ENCODE results near the gene DLG2. TPM values are rescaled to one million over a fixed set of nuclear protein-coding genes. Genes with fewer than 3 reads are reported as not detected.

Gene DLG2
- total and polyA plus RNA-seq, 2 of the 4 experiments (the other 2 are of a cell fraction): 0.31 to 0.36 TPM

DNA sequence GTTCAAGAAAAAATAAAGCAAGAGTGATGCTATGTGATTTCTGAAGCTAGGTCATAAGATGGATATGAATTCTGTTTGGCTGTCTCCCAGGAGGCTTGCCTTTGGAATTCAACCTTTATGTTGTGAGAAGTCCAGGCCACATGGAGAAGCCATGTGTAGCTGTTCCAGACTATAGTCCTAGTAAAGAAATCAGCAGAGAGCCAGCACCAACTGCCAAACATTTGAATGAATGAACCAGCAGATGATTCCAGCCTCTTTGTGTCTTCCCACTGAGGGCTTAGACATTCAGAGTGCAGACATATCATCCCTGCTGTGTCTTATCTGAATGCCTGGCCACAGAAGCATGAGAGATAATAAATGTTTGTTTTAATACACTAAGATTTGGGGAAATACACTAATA is 1150.6 kb downstream of the DLG2 start:
- no peak overlapping the region for H2BK20ac ChIP-seq (ENCODE audit: low read depth, low read length)
- H2BK5ac ChIP-seq (ENCODE audit: low read depth, low read length, poor library complexity, severe bottlenecking): no peak overlapping the region
- no peak overlapping the region for H4K5ac ChIP-seq (ENCODE audit: low read depth, low read length)
- no peak overlapping the region for H2AK5ac ChIP-seq (ENCODE audit: low read depth, low read length)
- H4K8ac ChIP-seq (ENCODE audit: low read depth in 2 of 2, low read length in 2 of 2): no peak overlapping the region
- H3K4me1 ChIP-seq (ENCODE audit: control insufficient read depth, insufficient read depth, low read length): no peaks in the 10 kb centered on the region
- no peak overlapping the region for H3K9ac ChIP-seq (ENCODE audit: low read depth, low read length)
- H3K9me3 ChIP-seq (ENCODE audit: control insufficient read depth, insufficient read depth, low read length): no peaks in the 10 kb centered on the region
- H3K36me3 ChIP-seq (ENCODE audit: control insufficient read depth, insufficient read depth, low read length): no peaks in the 10 kb centered on the region
- CTCF ChIA-PET: no interaction called here
- no peaks in the 10 kb centered on the region for H3K79me1 ChIP-seq (ENCODE audit: low read depth in 1 of 2, low read length in 2 of 2)
- H3K4me3 ChIP-seq (ENCODE audit: insufficient read depth, low read depth, low read length): no peak overlapping the region
- intact Hi-C loops (cut with micrococcal nuclease) (no loop called here), dilution Hi-C loops (cut with HindIII; ENCODE audit: low sequenced_read_pairs, unreplicated experiment) (no loop called here), in situ Hi-C loops (cut with MboI; ENCODE audit: low sequenced_read_pairs) (no loop called here)
- DNase-seq: no peak
- no peak overlapping the region for H3K23ac ChIP-seq (ENCODE audit: low read depth, low read length)
- no peaks in the 10 kb centered on the region for H3K27me3 ChIP-seq (ENCODE audit: control insufficient read depth, insufficient read depth, low read length)
- no peak overlapping the region for H3K14ac ChIP-seq (replicated peaks; ENCODE audit: low read depth, low read length)
- H2AFZ ChIP-seq (replicated peaks; ENCODE audit: low read length, poor library complexity): no peak overlapping the region
- H4K20me1 ChIP-seq (ENCODE audit: insufficient read depth, low read length): no peaks in the 10 kb centered on the region
- H3K4ac ChIP-seq (ENCODE audit: low read depth, low read length): no peak overlapping the region
- no peak overlapping the region for H2BK15ac ChIP-seq (ENCODE audit: low read depth, low read length)
- H4K91ac ChIP-seq (ENCODE audit: insufficient read depth, low read depth, low read length): no peak overlapping the region
- no peak overlapping the region for H3K18ac ChIP-seq (ENCODE audit: low read depth, low read length)
- H2BK120ac ChIP-seq (ENCODE audit: low read depth, low read length): no peak overlapping the region
- no peak overlapping the region for H3K56ac ChIP-seq (ENCODE audit: extremely low read depth, insufficient read depth, low read length)
- no peaks in the 10 kb centered on the region for H3K9me1 ChIP-seq (ENCODE audit: insufficient read depth, low read length)
- POLR2A ChIA-PET (ENCODE audit: unreplicated experiment): no interaction called here
- no peak overlapping the region for H2AK9ac ChIP-seq (replicated peaks; ENCODE audit: low read depth, low read length, poor library complexity)
- no peak overlapping the region for H3K4me2 ChIP-seq (ENCODE audit: low read depth, low read length)
- no peak overlapping the region for H3K27ac ChIP-seq (ENCODE audit: insufficient read depth, low read length)
- no TSS peak for BruUV-seq (replicated peaks)
- no peak for ATAC-seq (ENCODE audit: low read depth)
- TF ChIP-seq MAZ (IDR thresholded peaks at IDR 0.05; ENCODE audit: borderline replicate concordance, low read depth, low read length): no peak
- no peak for TF ChIP-seq MXI1 (IDR thresholded peaks at IDR 0.05; ENCODE audit: borderline replicate concordance, low read depth, low read length)
- TF ChIP-seq, protein P1, sequence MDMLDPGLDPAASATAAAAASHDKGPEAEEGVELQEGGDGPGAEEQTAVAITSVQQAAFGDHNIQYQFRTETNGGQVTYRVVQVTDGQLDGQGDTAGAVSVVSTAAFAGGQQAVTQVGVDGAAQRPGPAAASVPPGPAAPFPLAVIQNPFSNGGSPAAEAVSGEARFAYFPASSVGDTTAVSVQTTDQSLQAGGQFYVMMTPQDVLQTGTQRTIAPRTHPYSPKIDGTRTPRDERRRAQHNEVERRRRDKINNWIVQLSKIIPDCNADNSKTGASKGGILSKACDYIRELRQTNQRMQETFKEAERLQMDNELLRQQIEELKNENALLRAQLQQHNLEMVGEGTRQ (IDR thresholded peaks at IDR 0.05; ENCODE audit: low read depth, low read length): no peak
- TF ChIP-seq CEBPB (IDR thresholded peaks at IDR 0.05; ENCODE audit: low read depth, low read length): no peak
- TF ChIP-seq RFX5 (IDR thresholded peaks at IDR 0.05; ENCODE audit: low read depth, low read length): no peak
- no peak for TF ChIP-seq CHD1 (IDR thresholded peaks at IDR 0.05; ENCODE audit: low read depth, low read length)
- no peak for TF ChIP-seq NFE2L2 (IDR thresholded peaks at IDR 0.05; ENCODE audit: low read depth, low read length)

All from IMR-90 (cell line).